Prostate gland (tissue), 2 donors: Measurements from ENCODE around the gene MAPKAP1.

ENCODE experiments used
- POLR2A ChIP-seq: fragments of 450-650 bp; IDR thresholded peaks from one replicate; pipeline ENCODE4 v1.6.1; 2016; ENCODE audit warnings: antibody characterized with exemption, mild to moderate bottlenecking
- TF ChIP-seq, protein P1 (sequence below), 4 experiments: fragments of 200-600 bp in 2 of 4; fragments of 450-650 bp in 2 of 4; sonication (generic) in 2 of 4; IDR thresholded peaks; 1 replicate in 3 of 4; 2 replicates in 1 of 4; pipeline ENCODE4 v1.5.1; 2016 to 2019; ENCODE audit warnings: antibody characterized with exemption in 4 of 4, mild to moderate bottlenecking in 2 of 4, moderate library complexity in 2 of 4

- TF ChIP-seq, protein P1, sequence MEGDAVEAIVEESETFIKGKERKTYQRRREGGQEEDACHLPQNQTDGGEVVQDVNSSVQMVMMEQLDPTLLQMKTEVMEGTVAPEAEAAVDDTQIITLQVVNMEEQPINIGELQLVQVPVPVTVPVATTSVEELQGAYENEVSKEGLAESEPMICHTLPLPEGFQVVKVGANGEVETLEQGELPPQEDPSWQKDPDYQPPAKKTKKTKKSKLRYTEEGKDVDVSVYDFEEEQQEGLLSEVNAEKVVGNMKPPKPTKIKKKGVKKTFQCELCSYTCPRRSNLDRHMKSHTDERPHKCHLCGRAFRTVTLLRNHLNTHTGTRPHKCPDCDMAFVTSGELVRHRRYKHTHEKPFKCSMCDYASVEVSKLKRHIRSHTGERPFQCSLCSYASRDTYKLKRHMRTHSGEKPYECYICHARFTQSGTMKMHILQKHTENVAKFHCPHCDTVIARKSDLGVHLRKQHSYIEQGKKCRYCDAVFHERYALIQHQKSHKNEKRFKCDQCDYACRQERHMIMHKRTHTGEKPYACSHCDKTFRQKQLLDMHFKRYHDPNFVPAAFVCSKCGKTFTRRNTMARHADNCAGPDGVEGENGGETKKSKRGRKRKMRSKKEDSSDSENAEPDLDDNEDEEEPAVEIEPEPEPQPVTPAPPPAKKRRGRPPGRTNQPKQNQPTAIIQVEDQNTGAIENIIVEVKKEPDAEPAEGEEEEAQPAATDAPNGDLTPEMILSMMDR (IDR thresholded peaks at IDR 0.05): no peak
- TF ChIP-seq POLR2A: no peak
These were observed 227.0 kb downstream of the MAPKAP1 start for GRCh38 chr9:125479846-125480615.
